A673 (cell line): ENCODE data around the gene FAM20A.

Experiments used
- EZH2 ChIP-seq: fragments of 200-600 bp; sonication (generic); IDR thresholded peaks from 2 replicates; pipeline ENCODE4 v1.6.1; 2017; ENCODE audit warnings: borderline replicate concordance, low read depth, mild to moderate bottlenecking, mixed read lengths, antibody characterized with exemption, low read length; ENCODE audit not compliant: poor library complexity, severe bottlenecking
- TF ChIP-seq, protein P1 (sequence below): fragments of 300-800, 200-600 bp; sonication (generic); conservative IDR thresholded peaks from 2 replicates; pipeline ENCODE4 v1.5.1; 2017; ENCODE audit warnings: low read depth, mild to moderate bottlenecking, antibody characterized with exemption, low read length, moderate library complexity, mixed read lengths

DNA sequence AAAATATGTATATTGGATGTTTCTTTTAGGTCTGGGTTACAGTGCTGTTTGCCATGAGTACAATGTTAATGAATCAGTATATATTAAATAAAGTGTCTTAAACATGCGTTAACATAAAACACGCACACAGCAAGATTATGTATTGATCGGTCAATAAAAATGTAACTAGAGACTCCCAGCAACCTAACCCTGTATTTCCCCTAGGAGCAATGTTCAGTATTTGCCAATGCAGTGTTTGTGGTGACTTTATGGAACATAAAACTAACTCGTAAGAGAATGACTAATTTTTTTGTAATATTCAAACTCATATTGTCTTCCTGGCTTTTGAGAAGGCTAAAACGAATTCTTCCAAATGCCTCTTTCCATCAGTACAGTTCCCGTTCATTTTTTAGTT, 66.5 kb downstream of the FAM20A start:
- TF ChIP-seq, protein P1, sequence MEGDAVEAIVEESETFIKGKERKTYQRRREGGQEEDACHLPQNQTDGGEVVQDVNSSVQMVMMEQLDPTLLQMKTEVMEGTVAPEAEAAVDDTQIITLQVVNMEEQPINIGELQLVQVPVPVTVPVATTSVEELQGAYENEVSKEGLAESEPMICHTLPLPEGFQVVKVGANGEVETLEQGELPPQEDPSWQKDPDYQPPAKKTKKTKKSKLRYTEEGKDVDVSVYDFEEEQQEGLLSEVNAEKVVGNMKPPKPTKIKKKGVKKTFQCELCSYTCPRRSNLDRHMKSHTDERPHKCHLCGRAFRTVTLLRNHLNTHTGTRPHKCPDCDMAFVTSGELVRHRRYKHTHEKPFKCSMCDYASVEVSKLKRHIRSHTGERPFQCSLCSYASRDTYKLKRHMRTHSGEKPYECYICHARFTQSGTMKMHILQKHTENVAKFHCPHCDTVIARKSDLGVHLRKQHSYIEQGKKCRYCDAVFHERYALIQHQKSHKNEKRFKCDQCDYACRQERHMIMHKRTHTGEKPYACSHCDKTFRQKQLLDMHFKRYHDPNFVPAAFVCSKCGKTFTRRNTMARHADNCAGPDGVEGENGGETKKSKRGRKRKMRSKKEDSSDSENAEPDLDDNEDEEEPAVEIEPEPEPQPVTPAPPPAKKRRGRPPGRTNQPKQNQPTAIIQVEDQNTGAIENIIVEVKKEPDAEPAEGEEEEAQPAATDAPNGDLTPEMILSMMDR = no peak
- no peak for TF ChIP-seq EZH2
